ENCODE measurements around the gene RUNX1. TPM values are rescaled to one million over a fixed set of nuclear protein-coding genes. Genes with fewer than 3 reads are reported as not detected.
A peak's percentile ranks its signal among the peaks of the same experiment; 100 is the strongest.

RUNX1 gene
- polyA plus RNA-seq, 1 of the 3 experiments (the other 2 are of a cell fraction) = 17.1 TPM

DNA sequence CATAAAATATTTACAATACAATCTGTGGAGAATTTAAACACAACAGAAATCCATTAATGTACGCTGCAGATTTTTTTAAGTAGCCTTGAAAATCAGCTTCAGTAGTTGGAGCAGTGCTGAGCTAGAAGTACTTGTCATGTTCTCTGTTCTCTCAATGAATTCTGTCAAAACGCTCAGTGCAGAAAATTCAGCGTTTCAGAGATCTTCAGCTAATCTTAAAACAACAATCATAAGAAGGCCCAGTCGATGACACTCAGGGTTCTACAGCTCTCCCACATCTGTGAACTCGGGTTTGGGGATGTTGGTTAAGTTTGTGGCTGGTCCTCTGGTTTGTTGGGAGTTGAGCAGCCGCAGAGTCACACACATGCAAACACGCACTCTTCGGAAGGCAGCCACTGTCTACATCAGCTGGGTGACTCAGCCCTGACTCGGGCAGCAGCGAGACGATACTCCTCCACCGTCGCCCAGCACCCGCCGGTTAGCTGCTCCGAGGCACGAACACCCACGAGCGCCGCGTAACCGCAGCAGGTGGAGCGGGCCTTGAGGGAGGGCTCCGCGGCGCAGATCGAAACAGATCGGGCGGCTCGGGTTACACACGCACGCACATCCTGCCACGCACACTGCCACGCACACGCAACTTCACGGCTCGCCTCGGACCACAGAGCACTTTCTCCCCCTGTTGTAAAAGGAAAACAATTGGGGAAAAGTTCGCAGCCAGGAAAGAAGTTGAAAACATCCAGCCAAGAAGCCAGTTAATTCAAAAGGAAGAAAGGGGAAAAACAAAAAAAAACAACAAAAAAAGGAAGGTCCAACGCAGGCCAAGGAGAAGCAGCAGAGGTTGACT lies 161.2 kb downstream of the RUNX1 start (continued):
- TF ChIP-seq, protein P1, sequence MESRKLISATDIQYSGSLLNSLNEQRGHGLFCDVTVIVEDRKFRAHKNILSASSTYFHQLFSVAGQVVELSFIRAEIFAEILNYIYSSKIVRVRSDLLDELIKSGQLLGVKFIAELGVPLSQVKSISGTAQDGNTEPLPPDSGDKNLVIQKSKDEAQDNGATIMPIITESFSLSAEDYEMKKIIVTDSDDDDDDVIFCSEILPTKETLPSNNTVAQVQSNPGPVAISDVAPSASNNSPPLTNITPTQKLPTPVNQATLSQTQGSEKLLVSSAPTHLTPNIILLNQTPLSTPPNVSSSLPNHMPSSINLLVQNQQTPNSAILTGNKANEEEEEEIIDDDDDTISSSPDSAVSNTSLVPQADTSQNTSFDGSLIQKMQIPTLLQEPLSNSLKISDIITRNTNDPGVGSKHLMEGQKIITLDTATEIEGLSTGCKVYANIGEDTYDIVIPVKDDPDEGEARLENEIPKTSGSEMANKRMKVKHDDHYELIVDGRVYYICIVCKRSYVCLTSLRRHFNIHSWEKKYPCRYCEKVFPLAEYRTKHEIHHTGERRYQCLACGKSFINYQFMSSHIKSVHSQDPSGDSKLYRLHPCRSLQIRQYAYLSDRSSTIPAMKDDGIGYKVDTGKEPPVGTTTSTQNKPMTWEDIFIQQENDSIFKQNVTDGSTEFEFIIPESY (IDR thresholded peaks at IDR 0.05; ENCODE audit: borderline replicate concordance, low read depth) = no peak
- TF ChIP-seq GATA2 (CRISPR knock-in tag; IDR thresholded peaks at IDR 0.05) (no peak), CHD2 (IDR thresholded peaks at IDR 0.05; ENCODE audit: low read length, partially characterized antibody) (no peak), NFIC (IDR thresholded peaks at IDR 0.05; ENCODE audit: borderline replicate concordance) (no peak; the same call in 1 of the 2 replicates), YY1 (IDR thresholded peaks at IDR 0.05; ENCODE audit: low read depth) (no peak), RCOR1 (IDR thresholded peaks at IDR 0.05; ENCODE audit: low read length) (no peak), FOSL2 (IDR thresholded peaks at IDR 0.05; ENCODE audit: borderline replicate concordance, low read depth) (peak; percentile 69), TAF1 (IDR thresholded peaks at IDR 0.05; ENCODE audit: borderline replicate concordance, low read depth, low read length) (no peak)
- TF ChIP-seq, protein P2, sequence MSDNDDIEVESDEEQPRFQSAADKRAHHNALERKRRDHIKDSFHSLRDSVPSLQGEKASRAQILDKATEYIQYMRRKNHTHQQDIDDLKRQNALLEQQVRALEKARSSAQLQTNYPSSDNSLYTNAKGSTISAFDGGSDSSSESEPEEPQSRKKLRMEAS (IDR thresholded peaks at IDR 0.05; ENCODE audit: low read depth) = peak; percentile 69

DNA sequence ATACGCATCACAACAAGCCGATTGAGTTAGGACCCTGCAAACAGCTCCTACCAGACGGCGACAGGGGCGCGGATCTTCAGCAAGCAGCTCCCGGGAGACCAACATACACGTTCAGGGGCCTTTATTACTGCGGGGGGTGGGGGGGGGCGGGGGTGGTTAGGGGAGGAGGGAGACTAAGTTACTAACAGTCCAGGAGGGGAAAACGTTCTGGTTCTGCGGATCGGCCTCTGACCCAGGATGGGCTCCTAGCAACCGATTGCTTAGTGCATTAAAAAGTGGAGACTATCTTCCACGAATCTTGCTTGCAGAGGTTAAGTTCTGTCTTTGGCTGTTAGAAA lies 162.0 kb downstream of the RUNX1 start:
- H2AFZ ChIP-seq (ENCODE audit: low read depth) = no peak overlapping the region
- H3K4me3 ChIP-seq (ENCODE audit: low read depth in 2 of 2, low read length in 1 of 2) = peak overlapping the region; percentile 81
- peak overlapping the region; percentile 86 for H3K4me2 ChIP-seq
- H3K9ac ChIP-seq = peak overlapping the region; percentile 92
- no peaks in the 10 kb centered on the region for H3K9me2 ChIP-seq
- H3K27ac ChIP-seq (ENCODE audit: low read depth in 2 of 2, low read length in 1 of 2) = peak overlapping the region; percentile 60 to 95
- DNase-seq = no peak
- H3K4me1 ChIP-seq (ENCODE audit: control insufficient read depth in 1 of 2, insufficient read depth in 2 of 2, low read depth in 1 of 2, low read length in 1 of 2) = peaks cover 0 to 7% of the 10 kb centered on the region in 2 experiments; a peak in 2 of 4 replicates
- no peaks in the 10 kb centered on the region for H3K27me3 ChIP-seq (ENCODE audit: insufficient read depth)
- H3K36me3 ChIP-seq (replicated peaks in 1 of 2; ENCODE audit: control insufficient read depth in 1 of 2, insufficient read depth in 2 of 2, low read length in 1 of 2) = peaks cover 0 to 10% of the 10 kb centered on the region in 2 experiments
- CTCF ChIA-PET = interaction anchor here (0.7 to 4.7 kb wide), 8 partner anchors 11 to 1154 kb away, joined by 3 to 15 read pairs (median 6); no protein-coding TSS in a partner anchor
- no peaks in the 10 kb centered on the region for H3K9me3 ChIP-seq
- POLR2A ChIA-PET = no interaction called here
- H3F3A ChIP-seq (replicated peaks; ENCODE audit: insufficient read depth) = peaks cover 29% of the 10 kb centered on the region
- H3K79me2 ChIP-seq (ENCODE audit: insufficient read depth) = peaks cover 69% of the 10 kb centered on the region
- TF ChIP-seq RAD21 (IDR thresholded peaks at IDR 0.05; ENCODE audit: low read length) (no peak), EZH2phosphoT487 (IDR thresholded peaks at IDR 0.05; ENCODE audit: borderline replicate concordance, low read depth) (no peak), RFX5 (IDR thresholded peaks at IDR 0.05; ENCODE audit: low read length) (no peak), GATA2 (CRISPR knock-in tag; IDR thresholded peaks at IDR 0.05) (no peak), FOSL2 (IDR thresholded peaks at IDR 0.05; ENCODE audit: borderline replicate concordance, low read depth) (no peak), SMC3 (IDR thresholded peaks at IDR 0.05; ENCODE audit: low read depth, low read length) (no peak), ELF1 (IDR thresholded peaks at IDR 0.05) (no peak)
- 0% methylated on average over 5 of the region's 15 CpGs for WGBS (ENCODE audit: low lambda C conversion rate)
- peaks cover 21% of the 10 kb centered on the region for H4K20me1 ChIP-seq (ENCODE audit: insufficient read depth)
